Measurements from ENCODE around the gene PCDHGB3.

DNA sequence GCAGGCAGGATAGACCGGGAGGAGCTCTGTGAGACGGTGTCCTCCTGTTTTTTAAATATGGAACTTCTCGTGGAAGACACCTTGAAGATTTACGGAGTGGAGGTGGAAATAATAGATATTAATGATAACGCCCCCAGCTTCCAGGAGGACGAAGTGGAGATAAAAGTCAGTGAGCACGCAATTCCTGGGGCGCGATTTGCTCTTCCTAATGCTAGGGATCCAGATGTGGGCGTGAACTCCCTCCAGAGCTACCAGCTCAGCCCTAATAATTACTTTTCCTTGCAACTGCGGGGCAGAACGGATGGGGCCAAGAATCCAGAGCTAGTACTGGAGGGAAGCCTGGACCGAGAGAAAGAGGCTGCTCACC is 51.4 kb downstream of the PCDHGB3 start:
- TF ChIP-seq POLR2A (IDR thresholded peaks at IDR 0.05) (no peak), POLR2AphosphoS5 (IDR thresholded peaks at IDR 0.05) (no peak)
